GM21447 (cell line): ENCODE data around the gene GPRIN1.

Experiments used
- ATAC-seq: cut with Tn5 transposase; IDR thresholded peaks from one replicate; pipeline ENCODE4 v1.9.1; 2021; ENCODE audit not compliant: unreplicated experiment

Gene GPRIN1

GRCh38 chr5:176643491-176644219, 33.7 kb upstream of the GPRIN1 start:
- ATAC-seq: no peak

DNA sequence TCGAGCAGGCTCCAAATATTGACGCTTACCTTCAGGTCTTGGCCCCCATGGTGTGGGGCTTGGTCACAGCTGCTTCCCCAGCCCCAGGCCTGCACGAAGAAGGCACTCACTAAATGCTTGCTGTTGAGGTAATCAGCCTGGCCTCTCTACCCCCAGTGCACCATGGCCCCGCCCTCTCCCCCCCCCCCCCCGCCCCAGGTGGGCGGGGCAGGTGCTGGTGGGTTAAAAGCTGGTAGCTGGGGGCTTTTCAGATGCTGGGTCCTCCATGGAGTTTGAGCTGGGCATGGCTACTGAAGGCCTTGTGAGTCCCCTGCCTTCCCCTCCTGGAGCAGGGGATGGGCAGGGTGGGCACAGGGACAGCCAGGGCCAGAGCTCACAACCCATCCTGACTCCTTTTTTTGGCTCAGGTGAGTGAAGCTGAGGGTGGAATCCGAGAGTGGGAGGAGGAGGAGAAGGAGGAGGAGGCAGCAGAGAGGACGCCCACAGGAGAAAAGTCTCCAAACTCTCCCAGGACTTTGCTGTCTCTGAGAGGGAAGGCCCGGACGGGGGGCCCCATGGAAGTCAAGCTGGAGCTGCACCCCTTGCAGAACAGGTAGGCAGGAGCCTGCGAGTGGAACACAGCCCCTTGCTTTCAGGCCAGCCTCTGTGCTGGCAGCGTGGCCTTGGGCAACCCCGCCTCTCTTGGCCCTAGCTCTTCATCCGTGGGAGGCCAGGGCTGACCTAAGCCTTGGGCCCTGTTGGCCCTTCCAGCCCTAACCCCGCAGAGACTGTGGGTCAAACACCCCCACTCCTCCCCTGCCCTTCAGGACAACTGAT, 32.9 kb upstream of the GPRIN1 start:
- ATAC-seq: no peak

GRCh38 chr5:176640616-176641015, 30.7 kb upstream of the GPRIN1 start:
- no peak for ATAC-seq

DNA sequence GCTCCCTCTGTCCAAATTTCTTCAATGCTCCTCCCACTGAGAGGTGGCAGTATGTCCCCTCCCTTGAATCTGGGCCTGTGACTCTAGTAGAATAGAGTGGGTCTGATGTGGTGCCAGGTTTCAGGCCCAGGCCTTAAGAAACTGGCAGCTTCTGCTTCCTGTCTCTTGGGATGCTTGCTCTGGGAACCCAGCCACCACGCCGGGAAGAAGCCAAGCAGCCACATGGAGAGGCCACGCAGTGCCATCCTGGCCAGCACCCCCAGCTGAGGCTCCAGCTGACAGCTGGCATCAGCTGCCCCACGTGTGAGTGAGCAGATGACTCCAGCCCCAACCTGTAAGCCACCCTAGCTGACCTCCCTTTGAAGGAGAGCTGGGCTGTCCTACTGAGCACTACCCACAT, 30.0 kb upstream of the GPRIN1 start:
- ATAC-seq: no peak

DNA sequence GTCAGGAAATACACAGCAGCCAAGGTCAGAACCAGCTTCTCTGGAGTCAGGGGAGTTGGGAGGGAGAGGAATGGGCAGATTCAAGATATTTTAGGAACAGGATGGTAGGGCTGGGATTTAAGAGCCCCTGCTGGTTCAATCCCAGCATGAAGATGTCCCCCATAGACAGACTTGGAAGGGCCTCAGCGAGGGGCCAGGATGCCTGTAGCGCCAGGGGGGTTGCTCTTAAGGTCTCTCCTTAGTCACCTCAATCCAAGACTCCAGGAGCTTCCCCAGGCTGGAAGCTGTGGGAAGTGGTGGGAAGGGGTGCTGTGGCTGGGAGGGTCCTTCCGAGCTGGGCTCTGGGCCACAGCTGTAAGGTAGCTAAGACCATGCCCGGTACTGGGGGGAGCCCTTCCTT, 29.3 kb upstream of the GPRIN1 start:
- ATAC-seq: no peak

DNA sequence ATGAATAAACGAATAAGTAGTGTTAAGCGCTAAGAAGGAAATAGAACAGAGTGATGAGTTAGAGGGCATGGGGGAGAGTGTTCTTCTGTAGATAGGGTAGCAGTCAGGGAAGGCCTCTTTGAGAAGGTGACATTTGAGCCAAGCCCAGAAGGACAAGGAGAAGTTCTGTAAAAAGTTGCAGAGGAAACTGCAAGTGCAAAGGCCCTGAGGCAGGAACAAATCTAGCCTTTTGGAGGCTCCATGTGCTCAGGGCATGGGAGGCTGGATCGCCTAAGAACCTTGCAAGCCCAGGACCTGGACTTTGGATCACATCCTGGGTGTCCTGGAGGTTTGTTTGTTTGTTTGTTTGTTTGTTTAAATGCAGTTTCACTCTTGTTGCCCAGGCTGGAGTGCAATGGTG, 28.5 kb upstream of the GPRIN1 start:
- ATAC-seq: no peak

GRCh38 chr5:176637556-176637955, 27.6 kb upstream of the GPRIN1 start:
- ATAC-seq: no peak

DNA sequence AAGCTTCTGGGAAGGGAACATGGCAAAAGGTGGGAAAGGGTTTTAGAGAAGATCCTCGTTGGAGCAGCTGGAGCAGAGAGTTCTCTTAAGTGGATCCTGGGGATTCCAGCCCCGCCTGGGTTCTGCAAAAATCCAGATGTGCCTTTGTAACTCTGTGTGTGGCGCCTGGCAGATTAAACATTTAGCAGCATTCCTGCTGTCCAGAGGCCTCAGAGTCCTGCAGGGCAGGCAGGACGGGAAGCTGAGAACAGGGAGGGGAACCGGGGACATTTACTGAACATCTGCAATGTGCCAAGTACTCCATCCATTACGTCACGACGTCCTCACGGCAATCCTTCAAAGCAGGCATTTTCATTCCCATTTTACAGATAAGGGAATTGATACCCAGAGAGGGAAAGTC, 26.5 kb upstream of the GPRIN1 start:
- ATAC-seq: no peak

- no peak for ATAC-seq
Measured at GRCh38 chr5:176633598-176633997, 23.6 kb upstream of the GPRIN1 start.

- ATAC-seq: no peak
Measured at GRCh38 chr5:176632745-176633144, 22.8 kb upstream of the GPRIN1 start.

GRCh38 chr5:176631383-176632200, 21.6 kb upstream of the GPRIN1 start:
- no peak for ATAC-seq

- no peak for ATAC-seq
Measured at GRCh38 chr5:176630681-176631222, 20.8 kb upstream of the GPRIN1 start.

- peak; percentile 72 for ATAC-seq
Measured at GRCh38 chr5:176629853-176630680, 20.1 kb upstream of the GPRIN1 start, which contains the start of the genes EIF4E1B and SNCB. TSS of gene EIF4E1B (plus strand) at chr5:176630675. CDS start at chr5:176642788, 12,113 bp downstream. TSS of gene SNCB (minus strand) at chr5:176630534. CDS start at chr5:176629654, 880 bp downstream.

DNA sequence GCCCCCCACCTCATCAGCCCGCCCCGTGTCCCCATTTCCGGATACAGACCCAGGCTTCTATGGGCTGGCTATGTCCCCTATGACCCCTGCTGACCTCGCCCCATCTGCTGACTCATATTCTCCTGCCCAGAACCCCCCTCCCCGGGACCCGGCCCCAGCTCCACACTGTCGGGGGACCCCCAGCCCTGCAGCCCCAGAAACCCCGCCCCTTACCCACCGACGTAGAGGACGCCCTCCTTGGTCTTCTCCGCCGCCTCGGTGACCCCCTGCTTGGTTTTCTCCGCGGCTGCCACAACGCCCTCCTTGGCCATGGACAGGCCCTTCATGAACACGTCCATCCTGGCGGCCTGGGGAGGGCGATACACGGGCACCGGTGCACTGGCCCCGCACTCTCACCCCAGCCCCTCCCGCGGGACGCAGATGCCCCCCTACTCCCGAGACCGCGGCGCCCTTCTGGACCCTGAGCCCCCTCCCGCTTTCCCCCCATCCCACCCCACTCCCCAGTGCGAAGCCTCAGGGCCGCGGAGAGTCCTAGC, 19.4 kb upstream of the GPRIN1 start:
- ATAC-seq: no peak

- no peak for ATAC-seq
Measured at GRCh38 chr5:176628406-176629228, 18.7 kb upstream of the GPRIN1 start.

DNA sequence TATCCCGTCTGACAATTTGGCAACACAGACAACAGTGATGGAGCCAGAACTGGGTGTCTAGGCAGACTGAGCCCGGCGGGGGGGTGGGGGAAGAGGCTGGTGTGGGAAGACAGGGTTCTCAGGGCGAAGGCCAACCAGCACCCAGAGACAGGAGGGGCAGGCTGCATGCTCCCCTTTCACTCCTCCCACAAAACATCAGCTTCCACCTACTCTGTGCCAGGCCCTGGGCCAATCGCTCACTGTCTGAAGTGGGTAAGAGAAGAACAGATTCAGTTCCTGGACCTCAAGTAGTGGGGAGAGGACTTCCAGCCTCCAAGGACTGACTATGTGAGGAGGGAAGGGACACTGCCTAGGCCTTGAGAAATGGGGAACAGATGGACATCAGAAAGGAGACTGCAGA, 17.6 kb upstream of the GPRIN1 start:
- ATAC-seq: no peak

DNA sequence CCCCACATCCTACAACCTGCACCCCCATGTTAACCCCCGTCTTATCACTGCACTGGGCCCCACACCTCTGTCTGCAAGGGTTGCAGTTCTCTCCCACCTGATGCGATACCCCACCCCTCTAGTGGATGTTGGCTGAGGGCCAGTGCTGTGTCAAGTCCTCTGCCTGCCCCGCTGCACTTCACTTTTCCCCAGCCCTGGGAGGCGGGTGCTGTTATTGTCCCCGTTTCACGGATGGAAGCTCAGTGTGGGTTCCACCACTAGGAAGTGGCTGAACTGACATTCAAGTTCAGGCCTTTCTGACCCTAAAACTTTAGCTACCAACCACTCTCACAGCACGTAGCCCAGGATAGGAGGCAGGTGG, 16.9 kb upstream of the GPRIN1 start:
- no peak for ATAC-seq

DNA sequence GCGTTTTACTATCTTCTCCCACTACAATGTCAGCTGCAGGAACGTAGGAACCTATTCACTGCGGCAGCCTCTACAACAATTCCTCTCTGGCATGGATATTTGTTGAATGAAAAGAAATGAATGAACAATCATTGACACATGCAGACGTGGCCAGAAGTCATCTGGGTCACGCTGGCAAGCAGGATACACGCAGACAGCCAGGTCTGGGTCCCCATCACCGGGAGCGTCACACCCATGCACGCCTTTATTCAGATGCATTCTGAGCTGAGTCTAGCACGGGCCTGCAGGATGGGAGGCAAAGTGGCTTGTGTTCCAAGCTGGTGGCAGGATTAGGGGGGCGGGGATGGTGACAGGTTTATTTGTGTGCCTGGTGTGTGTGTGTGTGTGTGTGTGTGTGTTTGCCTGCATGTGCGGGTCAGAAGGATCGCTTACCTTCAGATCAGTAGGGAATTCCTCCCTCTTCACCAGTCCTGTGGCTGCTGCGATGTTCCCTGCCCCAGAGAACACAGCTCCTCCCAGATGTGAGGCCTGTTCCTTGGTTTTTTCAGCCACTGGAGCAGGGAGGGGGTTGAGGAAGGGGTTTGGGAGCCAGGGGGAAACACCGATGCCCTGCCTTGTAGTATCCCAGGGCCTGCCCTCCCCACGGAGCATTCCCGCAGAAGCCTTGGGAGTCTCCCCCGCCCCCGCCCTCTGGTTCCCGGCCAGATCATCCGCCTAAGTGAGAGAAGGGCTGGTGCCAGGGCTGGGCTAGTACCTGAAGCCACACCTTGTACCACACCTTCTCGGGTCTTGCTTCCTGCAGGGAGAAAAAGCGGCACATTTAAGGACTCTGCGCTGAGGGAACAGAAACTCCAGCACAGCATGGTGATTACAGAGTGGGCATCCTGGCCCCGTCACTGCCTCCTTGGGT, 16.3 kb upstream of the GPRIN1 start:
- ATAC-seq: no peak
